IPS-NIHi7 (cell line): ENCODE measurements around the gene TMEM108.

Experiments used
- DNase-seq: peaks from one replicate; pipeline ENCODE4 v3.0.0; 2012; ENCODE audit warnings: mixed read lengths; ENCODE audit errors: extremely low spot score

TMEM108 gene

DNA sequence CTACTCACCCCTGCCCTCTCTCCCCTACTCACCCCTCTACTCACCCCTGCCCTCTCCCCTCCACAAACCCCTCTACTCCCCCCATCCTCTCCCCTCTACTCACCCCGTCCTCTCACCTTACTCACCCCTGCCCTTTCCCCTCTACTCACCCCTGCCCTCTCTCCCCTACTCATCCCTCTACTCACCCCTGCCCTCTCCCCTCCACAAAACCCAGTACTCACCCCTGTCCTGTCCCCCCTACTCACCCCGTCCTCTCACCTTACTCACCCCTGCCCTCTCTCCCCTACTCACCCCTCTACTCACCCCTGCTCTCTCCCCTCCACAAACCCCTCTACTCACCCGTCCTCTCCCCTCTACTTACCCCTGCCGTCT, 375.8 kb downstream of the TMEM108 start:
- DNase-seq, result no peak

DNA sequence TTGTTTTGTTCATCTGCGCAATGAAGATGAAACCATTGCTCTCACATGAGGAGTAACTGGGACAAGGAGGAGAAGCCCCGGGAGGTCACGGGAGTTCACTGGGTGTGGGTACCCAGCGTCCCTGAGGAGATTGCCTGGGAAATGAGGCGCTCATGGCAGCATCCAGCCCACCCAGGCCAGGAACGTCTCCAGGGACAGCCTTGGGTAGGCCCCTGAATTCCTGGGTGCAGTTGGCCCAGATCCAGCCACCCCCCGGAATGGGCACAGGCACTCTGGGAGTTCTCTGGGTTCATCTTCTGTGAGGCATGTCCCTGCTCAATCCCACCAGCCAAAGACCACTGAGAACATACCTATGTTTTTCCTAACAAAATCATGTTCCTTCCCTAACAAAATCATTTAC, 380.2 kb downstream of the TMEM108 start:
- no peak for DNase-seq

DNA sequence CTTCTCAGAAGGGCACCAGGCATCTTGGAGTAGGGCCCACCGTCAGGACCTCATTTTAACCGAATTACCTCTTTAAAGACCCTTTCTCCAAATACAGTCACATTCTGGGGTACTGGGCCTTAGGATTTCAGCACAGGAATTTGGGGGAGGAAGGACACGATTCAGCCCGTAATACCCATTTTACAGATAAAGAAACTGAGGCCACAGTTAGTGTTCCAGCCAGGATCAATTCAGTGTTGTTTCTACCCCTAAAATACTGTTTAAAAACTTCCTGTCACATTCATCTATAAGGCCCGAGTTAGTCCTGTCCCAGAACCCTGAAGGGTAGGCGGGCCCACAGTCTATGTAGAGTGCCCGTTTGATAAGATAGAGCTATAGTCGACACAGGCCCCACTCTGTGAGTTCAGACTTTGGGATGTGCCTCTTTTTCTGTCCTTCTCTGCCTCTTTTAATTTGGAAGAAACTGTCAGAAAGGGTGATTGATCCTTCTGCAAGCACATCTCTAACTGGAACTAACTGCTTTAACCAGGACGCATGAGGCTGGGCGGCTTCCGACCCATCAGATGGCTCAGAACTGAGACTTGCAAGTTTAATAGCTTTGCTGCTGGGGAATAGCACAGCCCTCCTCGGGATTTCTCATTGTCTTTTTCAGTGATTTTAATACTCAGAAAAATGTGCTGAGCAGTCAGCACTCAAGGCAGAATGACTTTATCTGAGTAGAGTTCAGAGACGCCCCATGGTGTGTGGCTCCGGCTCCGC, 381.1 kb downstream of the TMEM108 start:
- DNase-seq, result no peak

DNA sequence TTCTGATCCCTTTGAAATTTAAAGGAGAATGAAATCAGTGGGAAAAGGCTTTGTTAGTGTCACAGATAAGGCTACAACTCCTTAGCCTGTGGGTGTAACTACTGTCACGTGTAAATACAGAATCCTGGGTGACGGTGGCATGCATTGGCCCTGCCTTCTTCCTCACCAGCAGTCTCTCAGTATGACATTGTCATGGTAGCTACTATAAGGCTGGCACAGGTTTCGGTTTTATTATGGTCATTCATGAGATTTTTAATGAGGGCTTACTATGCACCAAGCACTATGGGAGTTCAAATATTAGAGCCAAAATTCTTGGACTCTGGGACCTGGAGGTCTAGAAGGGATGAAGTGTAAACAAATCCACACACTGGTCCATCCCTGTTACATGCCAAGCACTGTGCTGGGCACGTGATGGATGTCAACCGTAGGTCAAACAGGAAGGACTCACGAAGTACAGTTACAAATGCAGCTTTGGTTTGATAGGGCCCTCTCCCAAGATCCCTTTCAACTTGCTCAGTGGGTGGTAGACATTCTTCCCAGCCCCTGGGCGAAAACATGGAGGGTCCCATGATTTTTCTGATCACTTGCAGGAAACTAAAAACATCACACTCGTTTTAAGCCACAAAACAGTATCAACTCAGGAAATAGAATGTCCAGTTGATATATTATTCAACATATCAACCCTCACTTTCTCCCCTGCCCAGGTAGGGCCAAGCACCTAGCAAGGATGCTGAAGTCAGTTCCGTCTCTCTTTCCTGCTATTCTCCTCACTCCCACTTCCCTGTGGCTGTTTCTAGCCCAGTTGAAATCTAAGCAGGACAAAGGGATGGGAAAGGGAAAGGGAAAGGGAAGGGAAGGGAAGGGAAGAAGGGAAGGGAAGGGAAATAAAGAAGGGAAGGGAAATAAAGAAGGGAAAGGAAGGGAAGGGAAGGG, 387.0 kb downstream of the TMEM108 start:
- DNase-seq, result no peak

DNA sequence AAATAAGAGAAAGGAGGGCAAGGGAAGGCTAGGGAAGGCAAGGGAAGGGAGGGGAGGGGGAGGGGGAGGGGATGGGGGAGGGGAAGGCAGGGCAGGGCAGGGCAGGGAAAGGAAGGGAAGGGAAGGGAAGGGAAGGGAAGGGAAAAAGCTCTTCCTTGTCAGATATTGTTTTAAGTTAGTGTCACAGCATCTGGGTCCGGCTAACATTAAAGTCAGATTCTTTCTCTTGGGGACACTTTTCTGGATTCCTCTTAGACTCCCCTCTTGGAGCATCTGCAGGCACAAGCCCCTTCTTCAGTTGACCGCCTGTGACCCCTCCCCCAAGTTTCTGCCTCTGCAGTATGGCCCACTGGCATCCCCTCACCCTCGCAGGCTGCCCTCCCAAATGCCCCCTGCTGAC, 387.7 kb downstream of the TMEM108 start:
- no peak for DNase-seq

DNA sequence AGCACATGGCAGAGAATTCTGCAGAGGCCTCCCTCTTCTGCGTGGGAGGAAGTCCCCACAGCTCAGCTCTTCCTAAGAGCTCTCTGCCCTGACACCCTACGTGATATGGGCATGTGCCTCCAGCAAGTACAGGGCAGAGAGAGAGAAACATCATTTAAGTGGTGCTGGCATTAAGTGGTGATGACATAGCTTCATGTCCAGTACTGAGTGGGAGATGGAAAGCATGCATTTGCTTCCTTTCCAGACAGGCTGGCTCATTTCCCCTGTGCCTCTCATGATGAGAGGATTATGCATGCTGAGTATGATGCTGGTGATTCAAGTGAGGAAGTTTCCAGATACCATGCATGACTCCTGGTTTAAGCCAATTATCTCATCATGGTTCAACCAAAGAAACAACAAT, 388.5 kb downstream of the TMEM108 start:
- no peak for DNase-seq

DNA sequence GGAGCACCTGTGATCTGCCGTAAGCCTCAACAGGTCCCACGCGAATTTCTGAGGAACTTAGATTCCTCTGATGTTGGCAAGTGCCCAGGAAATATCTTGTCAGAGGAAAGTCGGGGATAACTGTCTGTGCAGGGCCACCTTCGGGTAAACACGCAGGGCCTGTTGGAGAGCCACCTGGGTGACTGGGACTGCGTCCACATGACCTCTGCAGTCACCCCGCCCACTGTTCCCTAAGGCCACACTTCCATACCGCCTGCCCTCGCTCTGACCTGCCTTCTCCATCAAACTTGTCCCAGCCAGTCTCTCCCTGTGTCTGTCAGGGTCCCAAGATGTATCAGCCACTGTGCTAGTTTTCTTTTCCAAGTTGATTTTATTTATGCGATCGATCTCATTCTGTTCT, 390.4 kb downstream of the TMEM108 start:
- DNase-seq, result no peak

DNA sequence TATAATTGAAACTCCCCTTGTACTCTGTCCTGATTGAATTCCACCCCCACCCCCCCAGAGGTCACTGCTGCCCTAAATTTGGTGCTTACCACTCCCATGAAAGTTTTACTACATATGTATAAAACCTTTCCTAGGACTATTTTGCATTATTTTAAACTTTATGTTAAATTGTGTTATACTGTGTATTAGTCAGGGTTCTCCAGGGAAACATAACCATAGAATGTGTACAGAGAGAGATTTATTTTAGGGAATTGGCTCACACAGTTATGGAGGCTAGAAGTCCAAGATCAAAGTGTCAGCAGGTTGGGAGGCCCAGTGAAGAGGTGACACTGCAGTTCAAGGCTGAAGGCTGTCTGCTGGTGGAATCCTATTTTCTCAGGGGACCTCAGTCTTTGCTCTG, 390.9 kb downstream of the TMEM108 start:
- no peak for DNase-seq

DNA sequence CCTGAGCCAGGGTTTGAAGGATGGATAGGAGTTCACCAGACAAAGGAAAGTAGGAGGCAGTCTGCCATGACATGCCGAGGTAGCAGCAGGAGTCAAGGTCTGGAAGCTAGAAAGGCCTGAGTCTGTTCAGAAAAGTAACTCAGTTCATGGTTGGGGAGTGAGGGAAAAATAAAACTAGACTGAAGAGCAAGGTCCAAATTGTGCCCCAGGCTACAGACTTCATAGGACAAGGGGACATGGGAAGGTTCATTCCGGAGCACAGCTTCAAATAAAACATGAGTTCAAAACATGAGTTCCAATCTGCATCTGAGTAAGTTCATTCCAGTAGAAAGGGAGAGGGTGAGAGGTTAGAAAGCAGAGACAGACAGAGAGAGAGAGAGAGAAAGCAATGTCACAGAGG, 401.4 kb downstream of the TMEM108 start:
- no peak for DNase-seq

DNA sequence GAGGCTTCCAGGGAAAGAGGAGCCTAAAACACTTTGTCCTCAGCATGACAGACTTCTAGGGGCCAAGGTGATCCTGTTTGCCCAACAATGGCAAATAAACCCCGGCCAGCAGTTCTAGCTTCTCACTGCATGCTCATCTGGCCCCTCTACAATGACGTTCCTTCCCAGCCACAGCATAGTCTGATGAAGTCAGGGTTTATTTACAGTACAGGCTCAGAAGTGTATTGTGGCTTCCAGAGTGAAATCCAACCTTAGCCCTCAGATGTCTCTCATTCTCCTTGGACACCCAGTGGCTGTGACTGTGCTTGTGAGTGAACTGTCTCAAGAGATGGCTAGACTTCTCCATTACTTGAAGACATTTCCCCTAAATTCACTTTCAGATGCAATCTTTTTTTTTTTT, 402.5 kb downstream of the TMEM108 start:
- no peak for DNase-seq

DNA sequence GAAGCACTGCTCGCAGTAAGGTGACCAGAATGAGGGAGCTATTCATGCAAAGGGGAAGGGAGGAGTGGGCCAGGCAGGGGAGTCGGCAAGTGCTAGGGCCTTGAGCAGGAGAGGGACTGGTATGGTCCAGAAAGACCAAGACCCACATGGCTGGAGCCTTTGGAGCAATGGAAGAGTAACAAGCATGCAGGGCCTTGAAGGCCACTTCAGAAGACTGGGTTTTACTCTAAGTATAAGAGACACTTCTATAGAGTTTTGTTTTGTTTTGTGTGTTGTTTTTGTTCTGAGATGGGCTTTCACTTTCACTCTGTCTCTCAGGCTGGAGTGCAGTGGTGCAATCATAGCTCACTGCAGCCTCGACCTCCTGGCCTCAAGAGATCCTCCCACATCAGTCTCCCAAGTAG, 403.7 kb downstream of the TMEM108 start:
- DNase-seq, result no peak

DNA sequence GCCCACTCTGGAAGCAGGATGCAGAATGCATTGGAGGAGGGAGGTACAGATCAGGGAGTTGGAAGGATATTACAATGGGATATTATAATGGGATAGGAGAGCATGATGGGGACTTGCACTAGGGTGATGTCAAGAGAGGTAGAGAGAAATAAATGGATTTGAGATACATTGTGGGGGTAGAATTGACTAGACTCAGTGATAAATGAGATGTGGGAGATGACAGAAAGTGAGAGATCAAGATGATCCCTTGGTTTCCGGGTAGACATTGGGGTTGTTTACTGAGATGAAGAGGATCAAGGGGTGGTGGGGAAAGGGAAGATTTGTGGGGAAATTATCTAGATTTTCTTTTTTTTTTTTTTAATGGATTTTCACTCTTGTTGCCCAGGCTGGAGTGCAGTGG, 404.3 kb downstream of the TMEM108 start:
- no peak for DNase-seq

DNA sequence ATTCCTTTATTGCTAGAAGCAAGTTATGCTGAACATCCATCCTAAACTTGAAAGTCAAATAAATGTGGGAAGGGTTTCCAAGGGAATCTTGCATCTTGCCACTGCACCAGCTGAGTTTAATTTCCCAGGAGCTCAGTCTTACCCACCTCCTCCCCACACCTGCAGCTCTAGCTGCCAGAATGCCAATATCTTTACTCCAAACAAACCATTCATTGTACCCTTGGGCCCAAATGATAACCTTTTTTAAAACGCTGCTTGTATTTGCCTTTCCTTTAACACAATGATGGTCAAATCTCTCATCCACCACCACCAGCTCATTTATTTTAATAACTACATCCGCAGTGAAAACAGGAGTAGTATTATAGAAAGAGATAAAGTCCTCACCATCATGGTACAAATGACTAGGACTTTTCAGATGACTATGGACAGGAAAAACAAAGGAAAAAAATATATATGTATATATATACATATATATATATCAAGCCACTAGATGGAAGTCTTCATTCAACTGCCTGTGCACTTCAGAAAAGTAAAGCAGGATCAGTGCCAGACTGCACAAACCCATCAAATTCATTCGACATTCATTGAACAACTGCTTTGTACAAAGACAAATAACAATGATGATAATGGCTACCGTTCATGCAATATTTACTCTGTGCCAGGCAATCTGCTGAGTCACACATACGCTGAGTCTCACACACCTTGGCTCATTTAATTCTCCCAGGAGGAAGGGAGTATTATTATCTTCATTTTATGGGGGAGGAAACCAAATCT, 405.6 kb downstream of the TMEM108 start:
- DNase-seq, result no peak

DNA sequence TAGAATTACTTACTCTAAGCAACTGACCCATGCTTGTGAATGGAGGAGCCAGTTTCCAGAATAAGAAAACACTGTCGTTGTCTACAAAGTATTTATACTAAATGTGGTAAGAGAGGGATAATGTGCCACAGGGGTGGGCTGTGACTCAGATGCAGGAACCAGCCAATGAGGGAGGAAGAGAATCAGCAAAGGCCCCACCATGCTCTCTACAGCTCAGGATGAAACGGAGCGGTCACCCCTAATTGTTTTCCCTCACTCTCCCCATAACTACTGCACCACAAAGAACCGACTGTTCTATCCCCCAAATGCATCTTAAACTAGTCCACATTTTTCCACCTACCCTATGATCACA, 406.2 kb downstream of the TMEM108 start:
- DNase-seq, result no peak

DNA sequence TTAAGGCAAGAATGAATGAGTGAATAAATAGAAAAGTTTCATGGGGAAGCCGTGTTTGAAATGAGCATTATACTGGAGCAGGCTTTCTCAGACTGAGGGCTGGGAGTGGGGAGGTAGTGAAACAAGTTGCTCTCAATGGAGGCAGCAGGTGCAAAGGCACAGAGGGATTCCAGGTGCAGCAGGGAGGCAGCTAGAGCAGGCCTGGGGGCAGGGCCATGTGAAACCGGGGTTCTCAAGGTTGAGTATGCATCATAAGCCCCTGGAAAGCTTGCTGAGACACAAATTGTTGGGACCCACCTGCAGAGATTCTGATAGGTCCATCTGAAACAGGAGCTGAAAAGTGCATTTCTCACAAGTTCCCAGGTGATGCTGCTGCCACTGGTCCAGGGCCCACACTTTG, 406.9 kb downstream of the TMEM108 start:
- DNase-seq, result no peak
